A549 (cell line): ENCODE results near the gene FOXR1. TPM values are rescaled to one million over a fixed set of nuclear protein-coding genes. Genes with fewer than 3 reads are reported as not detected.
"Not testable (repeated sequence)": the region's sequence is repeated elsewhere in the genome, so short reads cannot be mapped to it uniquely, and the experiment has no call there.

Experiments used
- ATAC-seq, 2 experiments: fragments of 200-7000 bp in 1 of 2; fragments of >200 bp in 1 of 2; cut with Nextera tagmentation in 1 of 2; cut with Tn5 transposase in 1 of 2; 3 replicates each; pipeline versions ENCODE4 v1.8.0 to v1.9.1; 2018 to 2020; ENCODE audit warnings: mild to moderate bottlenecking in 1 of 2, moderate library complexity in 1 of 2
- CTCF ChIA-PET: fragments of 300-600 bp; sonication (Branson Sonifier 250); formaldehyde crosslinking; extraction: SDS; loops from one replicate; lab custom pipeline; 2021; ENCODE audit warnings: antibody characterized with exemption, inconsistent platforms; lab: Yijun Ruan, JAX
- POLR2A ChIA-PET: fragments of 350-600 bp; formaldehyde crosslinking; extraction: SDS; loops from one replicate; lab custom pipeline; 2021; ENCODE audit warnings: antibody characterized with exemption, inconsistent platforms; lab: Yijun Ruan, JAX
- DNase-seq, 2 experiments: peaks; one replicate each; pipeline versions ENCODE4 v3.0.0 to v3.0.0-alpha.2; 2011 to 2016; ENCODE audit warnings: low read depth in 1 of 2, low spot score in 1 of 2
- FAIRE-seq: peaks from 2 replicates; lab custom pipeline; 2011; peaks lifted over from hg19 to GRCh38; lab: Jason Lieb, UNC
- H3K27ac ChIP-seq, 2 experiments: fragments of >200 bp; sonication (Bioruptor Twin); formaldehyde crosslinking; 3 replicates each; pipeline ENCODE4 v1.5.1; 2016 to 2017
- H3K4me1 ChIP-seq: fragments of >200 bp; sonication (Bioruptor Twin); formaldehyde crosslinking; 3 replicates; pipeline ENCODE4 v1.6.1; 2016
- H3K4me2 ChIP-seq: fragments of >200 bp; sonication (Bioruptor Twin); formaldehyde crosslinking; 3 replicates; pipeline ENCODE4 v1.6.1; 2016
- H3K4me3 ChIP-seq: fragments of >200 bp; sonication (Bioruptor Twin); formaldehyde crosslinking; 3 replicates; pipeline ENCODE4 v1.5.1; 2016
- H3K9me3 ChIP-seq: fragments of >200 bp; sonication (Bioruptor Twin); formaldehyde crosslinking; 3 replicates; pipeline ENCODE4 v1.6.1; 2016
- BHLHE40 ChIP-seq: IDR thresholded peaks from 2 replicates; pipeline ENCODE4 v1.6.1; 2012; ENCODE audit warnings: low read depth, low read length, inconsistent platforms
- CTCF ChIP-seq: fragments of >200 bp; sonication (Bioruptor Twin); formaldehyde crosslinking; IDR thresholded peaks from 3 replicates; pipeline ENCODE4 v1.5.1; 2016
- E2F6 ChIP-seq: IDR thresholded peaks from 2 replicates; pipeline ENCODE4 v1.6.1; 2012; ENCODE audit warnings: low read depth, borderline replicate concordance
- ELK1 ChIP-seq: fragments of 150-350 bp; IDR thresholded peaks from 2 replicates; pipeline ENCODE4 v1.6.1; 2014; ENCODE audit warnings: low read depth, mild to moderate bottlenecking, low read length
- ESRRA ChIP-seq: fragments of 150-350 bp; IDR thresholded peaks from 2 replicates; pipeline ENCODE4 v1.6.1; 2014; ENCODE audit warnings: mild to moderate bottlenecking, low read length, borderline replicate concordance
- FOSB ChIP-seq: fragments of 250-450 bp; sonication (Bioruptor Pico); IDR thresholded peaks from 2 replicates; pipeline ENCODE4 v1.5.0; 2020; ENCODE audit warnings: mild to moderate bottlenecking, moderate library complexity
- FOXS1 ChIP-seq: fragments of 250-450 bp; sonication (Bioruptor Pico); IDR thresholded peaks from 2 replicates; pipeline ENCODE4 v1.5.0; 2020; ENCODE audit warnings: mild to moderate bottlenecking, moderate library complexity
- HOXA7 ChIP-seq: fragments of 250-450 bp; sonication (Bioruptor Pico); IDR thresholded peaks from 2 replicates; pipeline ENCODE4 v1.5.0; 2020; ENCODE audit warnings: mild to moderate bottlenecking, moderate library complexity
- JUNB ChIP-seq: fragments of >200 bp; sonication (Bioruptor Twin); formaldehyde crosslinking; IDR thresholded peaks from 2 replicates; pipeline ENCODE4 v1.6.1; 2016
- MAX ChIP-seq: IDR thresholded peaks from 2 replicates; pipeline ENCODE4 v1.6.1; 2012
- MAZ ChIP-seq: fragments of 150-350 bp; IDR thresholded peaks from 2 replicates; pipeline ENCODE4 v1.6.1; 2014; ENCODE audit warnings: antibody characterized with exemption, low read depth, low read length, borderline replicate concordance
- NPAS2 ChIP-seq: fragments of 250-450 bp; sonication (Bioruptor Pico); IDR thresholded peaks from 2 replicates; pipeline ENCODE4 v1.8.0; 2022; ENCODE audit warnings: mild to moderate bottlenecking, moderate library complexity, borderline replicate concordance
- NR3C1 ChIP-seq: fragments of >200 bp; sonication (Bioruptor Twin); formaldehyde crosslinking; IDR thresholded peaks from 3 replicates; pipeline ENCODE4 v1.6.1; 2017
- PHF8 ChIP-seq: fragments of 200-600 bp; sonication (generic); IDR thresholded peaks from 2 replicates; pipeline ENCODE4 v1.6.1; 2016; ENCODE audit warnings: low read depth, mild to moderate bottlenecking, antibody characterized with exemption, moderate library complexity, borderline replicate concordance
- POLR2A ChIP-seq: IDR thresholded peaks from 2 replicates; pipeline ENCODE4 v1.6.1; 2012; ENCODE audit warnings: mild to moderate bottlenecking, low read length
- RCOR1 ChIP-seq: fragments of 150-350 bp; IDR thresholded peaks from 2 replicates; pipeline ENCODE4 v1.6.1; 2014; ENCODE audit warnings: antibody characterized with exemption, low read length, low read depth
- TFCP2L1 ChIP-seq: fragments of 250-450 bp; sonication (Bioruptor Pico); IDR thresholded peaks from 2 replicates; pipeline ENCODE4 v1.5.0; 2021; ENCODE audit warnings: mild to moderate bottlenecking
- USF2 ChIP-seq: fragments of 450-650 bp; IDR thresholded peaks from 2 replicates; pipeline ENCODE4 v1.6.1; 2014; ENCODE audit warnings: antibody characterized with exemption
- ZFP36 ChIP-seq: fragments of 450-650 bp; IDR thresholded peaks from 2 replicates; pipeline ENCODE4 v1.6.1; 2014; ENCODE audit warnings: borderline replicate concordance; ENCODE audit not compliant: partially characterized antibody
- ZSCAN20 ChIP-seq: fragments of 250-450 bp; sonication (Bioruptor Pico); IDR thresholded peaks from 2 replicates; pipeline ENCODE4 v1.8.0; 2022; ENCODE audit warnings: mild to moderate bottlenecking, moderate library complexity
- WGBS: methylation state at CpG from one replicate; pipeline ENCODE4 v1.1.6; 2017; ENCODE audit errors: missing lambda C conversion rate; 5-methylcytosine and 5-hydroxymethylcytosine counted together
- polyA plus RNA-seq, 4 experiments: library from polyadenylated mRNA; depleted of rRNA in 3 of 4; stranded (reverse); fragments of >200 nt; fragmentation: RNase III in 1 of 4; extraction: RNeasy Plus Mini Kit Qiagen cat#74134 plus additional on column Dnase treatment in 1 of 4; gene quantifications; 2 replicates in 3 of 4; 3 replicates in 1 of 4; pipeline ENCODE4 v1.2.3, GENCODE V29; 2011 to 2017

Gene FOXR1
- polyA plus RNA-seq, 2 of the 4 experiments (the other 2 are of a cell fraction), result not detected

GRCh38 chr11:118948000-118948399 lies 23.6 kb upstream of the FOXR1 start:
- TF ChIP-seq NR3C1 (no peak), JUNB (no peak), ELK1 (no peak), MAZ (no peak), CTCF (no peak), HOXA7 (CRISPR knock-in tag) (no peak), ZFP36 (no peak), ESRRA (no peak)
- TF ChIP-seq, all 56 proteins: peak for 0
- ChIA-PET POLR2A (no interaction called here), CTCF (interaction anchor here (1.0 to 5.1 kb wide), 5 partner anchors 10 to 258 kb away, joined by 3 to 32 read pairs (median 7); partner anchors contain the start of gene UPK2)
- H3K4me2 ChIP-seq, result no peak overlapping the region
- no peaks in the 10 kb centered on the region for H3K9me3 ChIP-seq
- H3K4me1 ChIP-seq, result 0 out of 3 replicates have a peak, but pooled peaks cover 8% of the 10 kb centered on the region
- WGBS, result 80% methylated on average over 3 of the region's 3 CpGs
- FAIRE-seq, result no peak
- no peak overlapping the region for H3K4me3 ChIP-seq
- ATAC-seq, result peak in 1 of 2 experiments; percentile 72; a peak in 4 of 6 replicates
- peak in 1 of 2 experiments; percentile 28 for DNase-seq
- no peak overlapping the region for H3K27ac ChIP-seq

GRCh38 chr11:118953265-118953664 lies 18.3 kb upstream of the FOXR1 start:
- Histone ChIP-seq H3K4me3 (no peak overlapping the region), H3K4me2 (no peak overlapping the region), H3K4me1 (peaks cover 7% of the 10 kb centered on the region; the same call in 1 of the 3 replicates), H3K9me3 (no peaks in the 10 kb centered on the region), H3K27ac (no peak overlapping the region)
- ATAC-seq (no peak), DNase-seq (peak in 1 of 2 experiments; percentile 22), FAIRE-seq (no peak)
- CTCF ChIA-PET, result interaction anchor here (0.6 to 3.2 kb wide), 5 partner anchors 9 to 481 kb away, joined by 3 to 22 read pairs (median 3); no protein-coding TSS in a partner anchor
- no peak for TF ChIP-seq FOSB (CRISPR knock-in tag)
- no peak for TF ChIP-seq USF2
- no peak for TF ChIP-seq PHF8
- no peak for TF ChIP-seq BHLHE40
- TF ChIP-seq MAX, result no peak
- TF ChIP-seq ZSCAN20 (CRISPR knock-in tag), result no peak
- TF ChIP-seq E2F6, result no peak
- TF ChIP-seq NPAS2 (CRISPR knock-in tag), result no peak
- TF ChIP-seq ESRRA, result no peak
- no peak for TF ChIP-seq TFCP2L1
- TF ChIP-seq FOXS1 (CRISPR knock-in tag), result no peak
- TF ChIP-seq POLR2A, result no peak
- TF ChIP-seq RCOR1, result no peak
- POLR2A ChIA-PET, result interaction anchor here (0.7 kb wide), 1 partner anchor 51 kb away, joined by 3 read pairs; no protein-coding TSS in a partner anchor
- WGBS, result 62% methylated on average over 2 of the region's 6 CpGs

- H3K4me2 ChIP-seq, H3K4me1 ChIP-seq, H3K9me3 ChIP-seq, DNase-seq, POLR2A ChIA-PET, H3K27ac ChIP-seq, FAIRE-seq, H3K4me3 ChIP-seq, ATAC-seq: not testable (repeated sequence)
- CTCF ChIA-PET, result interaction anchor here (1.2 to 3.2 kb wide), 3 partner anchors 10 to 264 kb away, joined by 3 to 22 read pairs (median 3); no protein-coding TSS in a partner anchor
- WGBS, result 73% methylated on average over 5 of the region's 6 CpGs
These were observed 17.6 kb upstream of the FOXR1 start for GRCh38 chr11:118953976-118954375.
